Measurements from ENCODE around the gene ARL3.
A peak's percentile ranks its signal among the peaks of the same experiment; 100 is the strongest.
"Not testable (repeated sequence)": the region's sequence is repeated elsewhere in the genome, so short reads cannot be mapped to it uniquely, and the experiment has no call there.

The ARL3 gene

GRCh38 chr10:102701796-102702195 is 12.4 kb downstream of the ARL3 start:
- DNase-seq, result no peak

- no peak for DNase-seq
Observed at GRCh38 chr10:102701272-102701671, 12.9 kb downstream of the ARL3 start.

GRCh38 chr10:102698894-102699293 is 15.3 kb downstream of the ARL3 start:
- DNase-seq, result no peak

GRCh38 chr10:102696736-102697135 is 17.5 kb downstream of the ARL3 start:
- no peak for DNase-seq

DNA sequence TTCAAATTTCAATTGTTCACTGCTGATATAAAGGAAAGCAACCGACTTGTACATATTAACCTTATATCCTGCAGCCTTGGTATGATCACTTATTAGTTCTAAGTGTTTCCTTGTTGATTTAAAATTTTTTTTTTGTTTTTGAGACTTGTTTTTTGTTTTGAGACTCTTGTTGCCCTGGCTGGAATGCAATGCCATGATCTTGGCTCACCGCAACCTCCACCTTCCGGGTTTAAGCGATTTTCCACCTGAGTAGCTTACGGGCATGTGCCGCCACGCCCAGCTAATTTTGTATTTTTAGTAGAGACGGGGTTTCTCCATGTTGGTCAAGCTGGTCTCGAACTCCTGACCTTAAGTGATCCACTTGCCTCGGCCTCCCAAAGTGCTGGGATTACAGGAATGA is 18.8 kb downstream of the ARL3 start:
- DNase-seq, result not testable (repeated sequence)

GRCh38 chr10:102691285-102692066 is 22.7 kb downstream of the ARL3 start:
- DNase-seq, result no peak

DNA sequence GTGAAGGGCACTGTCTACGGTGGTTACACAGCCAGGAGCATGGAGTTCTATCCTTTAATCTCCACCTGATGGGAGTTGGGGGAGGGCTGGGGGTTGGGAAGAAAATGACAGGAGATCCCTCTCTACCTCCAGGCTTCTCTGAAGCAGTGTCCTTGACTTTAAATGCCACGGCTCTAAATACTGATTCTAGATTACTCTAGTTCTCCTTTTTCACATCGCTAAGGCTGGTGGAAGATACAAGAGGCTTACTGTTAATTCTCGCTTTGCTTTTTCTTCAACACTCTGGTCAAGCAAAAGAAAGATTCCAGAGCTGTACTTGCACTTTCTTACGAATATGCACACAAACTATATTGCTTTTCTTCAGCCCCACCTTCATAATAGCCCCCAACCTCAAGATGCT is 30.5 kb downstream of the ARL3 start:
- no peak for DNase-seq

DNA sequence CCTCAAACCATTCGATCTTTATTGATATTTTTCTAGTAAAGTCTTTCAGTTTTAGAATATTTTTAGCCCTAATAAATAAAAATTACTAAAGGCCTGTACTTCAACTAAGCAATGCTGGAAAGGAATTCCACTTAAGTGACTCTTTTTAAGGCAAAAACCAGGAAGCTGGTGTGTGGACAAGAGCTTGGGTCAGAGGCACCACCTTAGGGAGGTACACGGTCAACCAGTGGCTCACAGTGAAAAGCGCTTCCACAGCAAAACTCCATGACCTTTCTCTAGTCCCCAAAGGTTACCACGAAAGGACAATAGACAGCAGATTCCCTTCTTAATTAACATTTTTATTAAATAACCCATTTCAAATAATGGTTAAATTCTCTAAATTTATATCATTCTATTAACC is 31.2 kb downstream of the ARL3 start:
- DNase-seq, result no peak

DNA sequence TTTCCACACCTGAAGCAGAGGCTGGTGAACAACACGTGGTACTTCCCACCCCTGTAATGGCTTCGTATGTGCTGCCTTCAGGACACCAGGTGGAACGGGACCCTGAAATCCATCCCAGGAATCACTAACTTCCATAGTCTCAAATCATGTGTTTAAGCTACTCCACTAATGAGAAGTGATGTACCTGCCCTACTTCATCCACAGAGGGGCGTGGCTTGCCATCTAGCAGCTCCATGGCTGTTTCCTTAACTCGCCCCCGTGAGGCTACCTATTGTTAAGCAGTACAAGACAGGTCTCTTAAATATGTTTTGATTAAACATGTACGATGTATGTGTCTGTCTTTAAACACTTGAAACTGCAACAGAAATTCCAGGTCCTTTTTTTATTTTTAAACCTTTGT is 31.8 kb downstream of the ARL3 start:
- no peak for DNase-seq

DNA sequence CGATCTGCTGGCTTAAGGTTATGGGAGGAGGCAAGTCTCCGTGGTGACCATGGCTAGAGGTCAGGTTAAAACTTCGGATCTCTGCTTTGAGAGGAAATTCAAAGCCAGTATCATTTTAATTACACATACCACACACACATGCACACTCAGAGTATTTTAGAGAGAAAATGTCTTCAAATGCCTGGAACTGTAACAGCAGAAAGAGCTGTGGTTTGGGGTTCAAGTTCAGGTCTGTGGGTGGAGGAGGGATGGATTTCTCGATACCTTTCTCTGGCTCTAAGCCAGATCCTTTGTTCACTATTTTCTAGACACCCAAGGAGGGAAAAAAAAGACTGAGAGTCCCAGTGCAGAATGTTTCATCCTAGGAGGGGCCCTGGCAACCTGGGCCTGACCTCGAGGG is 32.5 kb downstream of the ARL3 start:
- DNase-seq, result no peak

- no peak for DNase-seq
Observed at GRCh38 chr10:102679596-102679995, 34.6 kb downstream of the ARL3 start.

DNA sequence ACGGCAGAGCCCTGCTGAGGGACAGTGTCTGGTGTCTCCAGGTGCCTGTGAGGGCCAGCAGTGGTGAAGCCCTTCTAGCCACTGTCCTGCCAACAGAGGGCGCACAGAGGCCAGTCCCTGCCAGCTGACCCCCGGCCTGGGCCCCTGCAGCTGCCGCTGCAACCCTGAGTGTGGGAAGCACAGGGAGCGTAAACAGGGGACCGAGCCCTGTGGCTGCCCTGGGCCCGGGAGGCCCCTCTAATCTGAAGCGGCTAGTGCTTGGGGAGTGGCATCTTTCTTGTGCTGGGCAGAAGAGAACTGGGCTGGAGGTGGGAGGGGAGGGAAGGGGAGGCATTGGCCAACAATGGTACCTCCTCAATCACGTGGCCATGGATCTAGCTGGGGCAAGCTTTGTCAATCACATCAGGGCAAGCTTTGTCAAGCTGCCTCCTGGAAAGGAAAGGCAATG is 35.3 kb downstream of the ARL3 start:
- peak; percentile 72 for DNase-seq

DNA sequence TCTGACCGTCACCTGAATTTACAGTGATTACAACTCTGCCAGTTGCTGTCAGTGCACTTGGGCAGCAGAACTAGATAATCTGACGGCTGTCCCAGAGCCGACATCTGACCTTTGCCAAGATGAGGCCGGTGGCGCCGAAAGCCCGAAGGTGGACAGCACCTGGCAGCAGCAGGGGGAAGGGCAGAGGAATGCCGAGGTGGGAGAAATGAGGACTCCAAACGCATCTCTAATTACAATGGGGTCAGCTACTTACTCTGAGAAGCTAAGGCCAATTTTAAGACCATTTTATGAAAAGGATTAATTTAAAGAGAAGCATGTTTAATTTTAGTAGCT is 36.2 kb downstream of the ARL3 start:
- DNase-seq, result no peak

DNA sequence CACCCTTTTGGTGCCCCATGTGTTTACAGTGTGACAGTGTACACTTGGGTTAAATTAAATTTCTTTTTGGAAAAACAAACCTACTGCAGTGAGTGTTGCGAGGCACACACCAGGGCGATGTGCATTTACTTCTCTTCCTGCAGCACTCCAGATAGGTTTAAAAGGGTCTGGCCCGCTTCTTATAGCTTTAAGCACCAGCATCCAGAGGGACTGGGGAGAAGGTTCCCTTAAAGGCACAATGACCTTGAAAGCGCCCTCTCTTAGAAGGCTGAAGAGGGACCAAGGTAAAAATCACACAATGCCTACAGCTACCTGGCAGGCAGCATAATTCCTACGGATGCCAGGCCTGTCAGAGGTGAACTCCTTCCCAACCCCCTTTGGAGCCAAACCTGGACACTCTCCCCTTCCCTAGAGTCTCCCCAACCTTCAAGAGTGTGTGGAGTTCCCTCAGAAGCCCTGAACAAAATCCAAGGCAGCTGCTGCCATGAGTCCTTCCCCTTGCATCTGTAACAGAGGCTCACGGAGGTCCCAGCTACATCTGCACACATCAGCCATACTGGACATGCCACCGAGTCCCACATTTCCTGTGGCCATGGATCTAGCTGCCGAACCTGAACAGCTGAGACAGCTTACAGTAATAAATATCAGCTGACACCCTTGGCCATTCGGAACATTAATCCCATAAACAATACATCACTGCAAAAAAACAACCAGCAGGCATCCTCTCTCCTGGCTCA is 36.7 kb downstream of the ARL3 start:
- DNase-seq, result no peak

DNA sequence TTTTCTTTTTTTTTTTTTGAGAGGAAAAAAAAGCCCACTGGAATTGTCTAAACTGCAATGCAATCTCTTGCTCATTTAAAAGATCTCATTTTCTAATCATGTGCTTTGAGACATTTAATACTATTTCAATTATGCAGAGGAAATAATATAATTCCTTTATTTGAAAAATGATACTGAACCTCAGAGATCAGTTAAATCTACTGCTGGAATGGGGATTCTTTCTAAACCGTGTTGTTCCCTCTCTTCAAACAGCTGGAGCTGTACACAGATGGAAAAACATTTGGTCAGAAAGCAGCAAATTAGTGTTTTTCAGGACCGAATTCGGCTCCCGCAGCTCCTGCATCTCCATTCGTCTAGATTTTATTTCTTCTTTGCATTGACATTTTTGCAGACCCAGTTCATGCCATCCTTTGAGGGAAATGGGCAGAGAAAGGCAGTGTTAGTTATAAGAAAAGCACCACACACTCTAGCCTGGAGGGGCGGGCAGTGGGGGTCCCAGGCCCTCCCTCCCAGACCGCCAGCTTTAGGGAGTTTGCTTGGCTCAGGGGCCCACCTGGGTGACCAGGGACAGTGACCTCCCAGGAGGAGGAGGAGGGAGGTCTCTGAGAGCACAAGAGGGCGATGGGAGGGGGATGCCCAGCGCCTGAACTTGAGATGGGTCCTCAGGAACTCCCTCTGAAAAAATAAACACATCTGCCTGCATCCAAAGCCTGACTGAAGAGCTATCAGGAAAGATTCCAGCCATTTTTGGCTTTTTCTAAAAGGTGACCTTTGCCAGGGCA is 37.5 kb downstream of the ARL3 start:
- DNase-seq, result no peak

DNA sequence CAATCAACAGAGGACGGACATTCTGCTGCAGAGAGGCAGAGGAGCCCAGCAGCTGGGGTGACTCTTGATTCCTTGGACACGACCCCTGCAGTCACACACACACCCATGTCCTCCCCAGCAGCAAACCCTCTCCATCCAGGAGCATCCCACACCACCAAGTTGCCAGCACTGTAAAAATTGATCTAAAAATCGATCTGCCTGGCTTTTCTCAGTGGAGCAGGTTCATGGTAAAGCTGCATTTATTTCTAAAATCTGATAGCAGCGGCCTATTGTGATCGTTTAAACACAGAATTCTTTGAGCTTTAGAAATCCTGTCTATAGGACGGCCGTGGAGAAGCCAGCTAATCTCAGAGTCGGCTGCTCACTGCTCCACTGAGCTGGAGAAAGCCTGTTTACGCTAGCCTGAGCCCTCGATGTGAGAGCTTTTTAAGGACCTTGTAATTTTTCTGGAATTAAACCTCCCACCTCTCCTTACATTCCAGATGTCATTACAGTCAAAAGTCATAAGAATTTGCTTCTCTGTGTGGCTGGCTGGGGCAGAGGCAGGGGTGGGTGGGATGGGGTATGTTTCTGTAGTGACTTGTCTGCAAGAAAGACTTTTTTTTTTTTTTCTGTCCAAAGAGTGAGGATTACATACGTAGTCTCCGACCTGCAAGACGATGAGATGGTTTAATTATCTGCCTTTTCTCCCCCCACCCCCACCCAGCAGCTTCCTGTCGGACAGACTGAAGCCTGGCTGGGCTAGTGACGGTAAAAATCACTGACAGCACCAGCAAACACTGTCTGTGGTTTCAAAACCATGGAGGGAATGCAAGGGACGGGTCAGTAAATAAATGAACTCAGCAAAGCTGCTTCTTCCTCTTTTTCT is 38.3 kb downstream of the ARL3 start:
- DNase-seq, result no peak

DNA sequence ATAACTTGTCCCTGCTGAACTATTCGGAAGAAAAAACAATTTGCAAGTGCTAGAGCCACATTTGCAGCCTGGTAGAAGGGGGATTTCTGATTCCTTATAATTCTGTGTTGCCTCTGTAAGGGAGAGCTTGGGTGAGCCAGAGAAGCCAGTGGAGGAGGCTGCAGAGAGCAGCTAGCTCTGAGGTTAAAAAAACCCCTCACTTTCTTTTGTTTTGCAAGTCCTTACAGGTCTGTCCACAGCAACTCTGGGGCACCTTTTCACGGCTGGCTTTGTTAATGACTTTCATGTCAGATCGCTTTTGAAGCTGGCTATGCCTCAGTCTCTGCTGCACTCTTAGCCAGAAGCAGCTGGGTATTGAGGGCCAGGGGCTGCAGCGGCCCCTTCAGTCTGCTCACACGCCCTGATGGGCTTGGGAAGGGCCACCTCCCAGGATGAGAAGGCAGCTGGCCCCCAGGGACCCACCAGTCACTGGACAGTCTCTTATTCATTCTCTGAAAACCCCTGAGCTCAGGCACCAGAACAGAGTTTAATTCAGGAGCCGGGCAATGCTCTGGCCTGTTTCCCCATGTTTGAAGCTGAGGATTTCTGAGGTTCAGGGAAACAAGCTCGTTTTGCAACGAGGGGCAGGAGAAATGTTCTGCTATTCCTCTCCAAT is 39.1 kb downstream of the ARL3 start:
- DNase-seq, result peak; percentile 12

DNA sequence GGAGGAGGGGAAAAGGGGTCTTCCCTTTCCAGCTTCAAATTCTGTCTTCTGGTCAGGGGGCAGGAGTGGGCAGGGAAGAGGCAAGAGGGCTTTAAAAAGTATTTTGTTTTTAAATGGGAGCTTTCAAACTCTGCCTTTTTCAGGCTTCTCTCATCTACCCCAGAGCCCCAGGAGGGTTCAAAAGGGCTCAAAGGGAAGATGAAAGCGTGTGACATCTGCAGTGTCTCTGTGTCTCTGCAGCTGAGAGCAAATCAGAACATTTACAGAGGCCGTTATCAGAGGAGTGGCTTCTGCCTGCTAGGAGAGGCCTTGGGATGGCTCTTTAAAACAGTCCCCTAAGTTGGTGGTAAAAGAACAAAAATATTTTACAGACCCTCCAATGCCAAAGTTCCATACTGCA is 39.6 kb downstream of the ARL3 start:
- DNase-seq, result peak; percentile 7

GRCh38 chr10:102673819-102674511 is 40.2 kb downstream of the ARL3 start:
- DNase-seq, result peak; percentile 44

- DNase-seq, result no peak
Observed at GRCh38 chr10:102673236-102673818, 40.9 kb downstream of the ARL3 start.

- DNase-seq, result no peak
Observed at GRCh38 chr10:102670871-102671434, 43.2 kb downstream of the ARL3 start.
